HG02943 (cell line): ENCODE data around the gene OSMR.

Source experiments
- ATAC-seq: cut with Tn5 transposase; IDR thresholded peaks from one replicate; pipeline ENCODE4 v1.9.1; 2021; ENCODE audit warnings: mild to moderate bottlenecking, low read depth, moderate library complexity; ENCODE audit not compliant: unreplicated experiment

OSMR gene

GRCh38 chr5:38923661-38924451 is 78.0 kb downstream of the OSMR start:
- ATAC-seq, result no peak

- ATAC-seq, result no peak
These were observed 79.5 kb downstream of the OSMR start for GRCh38 chr5:38925154-38925925.

GRCh38 chr5:38926121-38926520 is 80.3 kb downstream of the OSMR start:
- no peak for ATAC-seq

- no peak for ATAC-seq
These were observed 81.7 kb downstream of the OSMR start for GRCh38 chr5:38927470-38927869.

GRCh38 chr5:38929838-38930237 is 84.0 kb downstream of the OSMR start:
- ATAC-seq, result no peak

- ATAC-seq, result no peak
These were observed 85.9 kb downstream of the OSMR start for GRCh38 chr5:38931731-38932130.

- no peak for ATAC-seq
These were observed 87.1 kb downstream of the OSMR start for GRCh38 chr5:38932854-38933408.

GRCh38 chr5:38935437-38935836 is 89.6 kb downstream of the OSMR start:
- ATAC-seq, result no peak

- ATAC-seq, result no peak
These were observed 90.5 kb downstream of the OSMR start for GRCh38 chr5:38936269-38936668.

GRCh38 chr5:38938424-38938823 is 92.6 kb downstream of the OSMR start:
- no peak for ATAC-seq

GRCh38 chr5:38938973-38939372 is 93.2 kb downstream of the OSMR start:
- ATAC-seq, result no peak

GRCh38 chr5:38940230-38940858 is 94.5 kb downstream of the OSMR start:
- ATAC-seq, result no peak

- ATAC-seq, result no peak
These were observed 96.1 kb downstream of the OSMR start for GRCh38 chr5:38941912-38942311.

GRCh38 chr5:38944282-38944681 is 98.5 kb downstream of the OSMR start:
- no peak for ATAC-seq

GRCh38 chr5:38948501-38948900 is 102.7 kb downstream of the OSMR start:
- ATAC-seq, result no peak

GRCh38 chr5:38953426-38954012 is 107.7 kb downstream of the OSMR start:
- ATAC-seq, result no peak

- no peak for ATAC-seq
These were observed 115.9 kb downstream of the OSMR start for GRCh38 chr5:38961691-38962090.

- ATAC-seq, result no peak
These were observed 122.9 kb downstream of the OSMR start for GRCh38 chr5:38968665-38969064.

- ATAC-seq, result no peak
These were observed 132.2 kb downstream of the OSMR start for GRCh38 chr5:38978036-38978435.

GRCh38 chr5:38979535-38979934 is 133.7 kb downstream of the OSMR start:
- ATAC-seq, result no peak
